22Rv1 (cell line): ENCODE data around the gene CSAG1.
"Not testable (repeated sequence)": the region's sequence is repeated elsewhere in the genome, so short reads cannot be mapped to it uniquely, and the experiment has no call there.

Source experiments
- CTCF ChIP-seq: fragments of 450-650 bp; IDR thresholded peaks from 2 replicates; pipeline ENCODE4 v1.5.1; 2017; ENCODE audit warnings: mild to moderate bottlenecking
- ZFX ChIP-seq: fragments of 450-650 bp; IDR thresholded peaks from 2 replicates; pipeline ENCODE4 v1.6.1; 2017; ENCODE audit warnings: antibody characterized with exemption, borderline replicate concordance

- TF ChIP-seq CTCF, ZFX: not testable (repeated sequence)
These were observed 28.1 kb upstream of the CSAG1 start for GRCh38 chrX:152761582-152761981.
